WTC11 (cell line): ENCODE data around the gene KRT4. TPM values are rescaled to one million over a fixed set of nuclear protein-coding genes. Genes with fewer than 3 reads are reported as not detected.

Experiments used
- ATAC-seq: fragments of 200-7000 bp; cut with Tn5 transposase; 2 replicates; pipeline ENCODE4 v1.10.0; 2021; ENCODE audit warnings: mild to moderate bottlenecking, moderate library complexity
- CTCF ChIA-PET: fragments of 300-600 bp; sonication (Branson Sonifier 250); formaldehyde crosslinking; loops from one replicate; lab custom pipeline; 2021; ENCODE audit warnings: antibody characterized with exemption; lab: Charles Lee
- POLR2A ChIA-PET: fragments of 350-600 bp; sonication (Branson Sonifier 250); formaldehyde crosslinking; loops from one replicate; lab custom pipeline; 2021; ENCODE audit warnings: antibody characterized with exemption; lab: Charles Lee
- DNase-seq: peaks from one replicate; pipeline ENCODE4 v3.0.0; 2021; ENCODE audit warnings: low spot score
- H3K27ac Mint-ChIP-seq: 2 replicates; pipeline ENCODE4 v1.8.0; 2021; ENCODE audit warnings: mixed read lengths
- H3K27me3 Mint-ChIP-seq: 2 replicates; pipeline ENCODE4 v1.8.0; 2021; ENCODE audit warnings: low read depth, mild to moderate bottlenecking, moderate library complexity, mixed read lengths
- H3K36me3 Mint-ChIP-seq: 2 replicates; pipeline ENCODE4 v1.8.0; 2021; ENCODE audit warnings: mixed read lengths
- H3K4me1 Mint-ChIP-seq: 2 replicates; pipeline ENCODE4 v1.8.0; 2022; ENCODE audit warnings: mixed read lengths
- H3K4me3 Mint-ChIP-seq: 2 replicates; pipeline ENCODE4 v1.8.0; 2021; ENCODE audit warnings: mild to moderate bottlenecking, moderate library complexity, mixed read lengths
- H3K9me3 Mint-ChIP-seq: 2 replicates; pipeline ENCODE4 v1.8.0; 2021; ENCODE audit warnings: mixed read lengths
- CREB1 ChIP-seq: sonication (generic); formaldehyde crosslinking; IDR thresholded peaks from 2 replicates; pipeline ENCODE4 v1.8.0; 2023; ENCODE audit warnings: mild to moderate bottlenecking, missing genetic modification reagents
- FOXJ3 ChIP-seq: sonication (generic); formaldehyde crosslinking; IDR thresholded peaks from 2 replicates; pipeline ENCODE4 v1.9.0; 2021; ENCODE audit warnings: missing genetic modification reagents, mild to moderate bottlenecking, borderline replicate concordance
- IRF2 ChIP-seq: sonication (generic); formaldehyde crosslinking; IDR thresholded peaks from 2 replicates; pipeline ENCODE4 v1.8.0; 2022; ENCODE audit warnings: low read depth, missing genetic modification reagents, borderline replicate concordance
- NR2C2 ChIP-seq: sonication (generic); formaldehyde crosslinking; IDR thresholded peaks from 2 replicates; pipeline ENCODE4 v1.8.0; 2022; ENCODE audit warnings: mild to moderate bottlenecking, missing genetic modification reagents
- RELA ChIP-seq: sonication (generic); formaldehyde crosslinking; IDR thresholded peaks from 2 replicates; pipeline ENCODE4 v1.8.1; 2022; ENCODE audit warnings: missing genetic modification reagents, mild to moderate bottlenecking, borderline replicate concordance
- RORB ChIP-seq: fragments of 250-450 bp; sonication (Bioruptor Pico); IDR thresholded peaks from 2 replicates; pipeline ENCODE4 v1.9.0; 2021; ENCODE audit warnings: mild to moderate bottlenecking
- SMAD3 ChIP-seq: sonication (generic); formaldehyde crosslinking; IDR thresholded peaks from 2 replicates; pipeline ENCODE4 v1.8.0; 2022; ENCODE audit warnings: missing genetic modification reagents, mild to moderate bottlenecking, borderline replicate concordance
- ZNF263 ChIP-seq: sonication (generic); formaldehyde crosslinking; IDR thresholded peaks from 2 replicates; pipeline ENCODE4 v1.8.1; 2022; ENCODE audit warnings: low read depth, mild to moderate bottlenecking, moderate library complexity, missing genetic modification reagents
- ZNF416 ChIP-seq: fragments of 250-450 bp; sonication (Bioruptor Pico); IDR thresholded peaks from 2 replicates; pipeline ENCODE4 v1.9.0; 2021; ENCODE audit warnings: mild to moderate bottlenecking, inconsistent platforms
- total RNA-seq: library from RNA; stranded (reverse); gene quantifications from 3 replicates; pipeline ENCODE4 v1.2.3, GENCODE V29; 2021
- TF ChIP-seq, protein P1 (sequence below): sonication (generic); formaldehyde crosslinking; IDR thresholded peaks from 2 replicates; pipeline ENCODE4 v1.8.0; 2023; ENCODE audit warnings: mild to moderate bottlenecking, missing genetic modification reagents
- TF ChIP-seq, protein P2 (sequence below): sonication (generic); formaldehyde crosslinking; IDR thresholded peaks from 2 replicates; pipeline ENCODE4 v1.8.0; 2022; ENCODE audit warnings: missing genetic modification reagents
- TF ChIP-seq, protein P3 (sequence below): sonication (generic); formaldehyde crosslinking; IDR thresholded peaks from 2 replicates; pipeline ENCODE4 v1.8.1; 2023; ENCODE audit warnings: mild to moderate bottlenecking, missing genetic modification reagents, borderline replicate concordance
- TF ChIP-seq, protein P4 (sequence below): sonication (generic); formaldehyde crosslinking; conservative IDR thresholded peaks from 2 replicates; pipeline ENCODE4 v1.8.1; 2023; ENCODE audit warnings: mild to moderate bottlenecking, low read depth, missing genetic modification reagents, moderate library complexity
- TF ChIP-seq, protein P5 (sequence below): sonication (generic); formaldehyde crosslinking; IDR thresholded peaks from 2 replicates; pipeline ENCODE4 v1.8.0; 2022; ENCODE audit warnings: mild to moderate bottlenecking, missing genetic modification reagents

KRT4 gene
- total RNA-seq, 1 experiment from 2014 or later, result not detected

DNA sequence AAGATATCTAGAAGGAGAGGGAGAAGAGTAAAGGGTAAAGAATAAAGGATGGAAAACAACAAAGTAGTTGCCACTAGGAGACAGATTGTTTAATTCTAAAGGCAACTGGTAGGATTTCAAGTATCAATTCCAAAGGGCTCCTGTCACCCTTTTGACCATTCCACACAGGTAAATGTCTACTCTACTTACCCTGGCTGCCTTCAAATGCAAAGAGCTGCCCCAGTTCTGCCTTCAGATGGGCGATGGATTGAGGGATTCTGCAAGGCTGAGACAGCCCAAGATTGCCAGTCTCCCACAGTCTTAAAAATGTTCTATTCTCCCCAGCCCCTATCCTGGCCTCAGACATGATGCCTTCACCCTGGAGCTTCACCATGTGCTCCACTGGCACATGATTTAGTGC lies 48.2 kb downstream of the KRT4 start:
- H3K27me3 Mint-ChIP-seq, result peaks cover 15% of the 10 kb centered on the region
- no peak for DNase-seq
- peaks cover 12% of the 10 kb centered on the region for H3K36me3 Mint-ChIP-seq
- peaks cover under 1% of the 10 kb centered on the region for H3K9me3 Mint-ChIP-seq
- ChIA-PET CTCF (no interaction called here), POLR2A (no interaction called here)
- H3K4me1 Mint-ChIP-seq, result no peaks in the 10 kb centered on the region
- H3K4me3 Mint-ChIP-seq, result no peak overlapping the region
- no peak for TF ChIP-seq RORB (CRISPR knock-in tag)
- ATAC-seq, result no peak
- no peak overlapping the region for H3K27ac Mint-ChIP-seq

DNA sequence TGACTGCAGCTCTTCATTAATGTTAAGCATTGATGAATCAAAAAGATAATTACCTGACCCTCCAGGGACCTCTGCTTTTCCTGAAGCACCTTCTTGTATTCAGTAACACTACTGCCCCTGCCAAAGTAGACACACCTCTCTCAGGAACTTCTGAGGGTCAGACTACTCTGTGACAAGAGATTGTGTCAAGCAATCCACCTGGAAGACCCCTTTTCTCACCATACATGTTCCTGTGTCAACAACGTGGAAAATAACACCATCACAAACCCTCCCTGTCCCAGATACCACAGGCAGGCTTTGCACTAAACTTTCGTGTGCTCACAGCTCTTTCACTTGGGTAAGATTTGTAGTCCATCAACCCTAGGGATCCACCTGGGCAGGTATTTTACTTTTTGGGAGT lies 49.9 kb downstream of the KRT4 start:
- ChIA-PET POLR2A (no interaction called here), CTCF (no interaction called here)
- DNase-seq (no peak), ATAC-seq (no peak)
- Mint-ChIP-seq H3K27ac (no peak overlapping the region), H3K36me3 (peaks cover 18% of the 10 kb centered on the region), H3K27me3 (peaks cover 18% of the 10 kb centered on the region), H3K9me3 (no peaks in the 10 kb centered on the region; the same call in none of the 2 replicates), H3K4me3 (no peak overlapping the region), H3K4me1 (no peaks in the 10 kb centered on the region)
- no peak for TF ChIP-seq FOXJ3
- TF ChIP-seq ZNF263 (CRISPR knock-in tag), result no peak
- TF ChIP-seq, protein P1, sequence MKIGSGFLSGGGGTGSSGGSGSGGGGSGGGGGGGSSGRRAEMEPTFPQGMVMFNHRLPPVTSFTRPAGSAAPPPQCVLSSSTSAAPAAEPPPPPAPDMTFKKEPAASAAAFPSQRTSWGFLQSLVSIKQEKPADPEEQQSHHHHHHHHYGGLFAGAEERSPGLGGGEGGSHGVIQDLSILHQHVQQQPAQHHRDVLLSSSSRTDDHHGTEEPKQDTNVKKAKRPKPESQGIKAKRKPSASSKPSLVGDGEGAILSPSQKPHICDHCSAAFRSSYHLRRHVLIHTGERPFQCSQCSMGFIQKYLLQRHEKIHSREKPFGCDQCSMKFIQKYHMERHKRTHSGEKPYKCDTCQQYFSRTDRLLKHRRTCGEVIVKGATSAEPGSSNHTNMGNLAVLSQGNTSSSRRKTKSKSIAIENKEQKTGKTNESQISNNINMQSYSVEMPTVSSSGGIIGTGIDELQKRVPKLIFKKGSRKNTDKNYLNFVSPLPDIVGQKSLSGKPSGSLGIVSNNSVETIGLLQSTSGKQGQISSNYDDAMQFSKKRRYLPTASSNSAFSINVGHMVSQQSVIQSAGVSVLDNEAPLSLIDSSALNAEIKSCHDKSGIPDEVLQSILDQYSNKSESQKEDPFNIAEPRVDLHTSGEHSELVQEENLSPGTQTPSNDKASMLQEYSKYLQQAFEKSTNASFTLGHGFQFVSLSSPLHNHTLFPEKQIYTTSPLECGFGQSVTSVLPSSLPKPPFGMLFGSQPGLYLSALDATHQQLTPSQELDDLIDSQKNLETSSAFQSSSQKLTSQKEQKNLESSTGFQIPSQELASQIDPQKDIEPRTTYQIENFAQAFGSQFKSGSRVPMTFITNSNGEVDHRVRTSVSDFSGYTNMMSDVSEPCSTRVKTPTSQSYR (CRISPR knock-in tag), result no peak
- TF ChIP-seq NR2C2 (CRISPR knock-in tag), result no peak
- TF ChIP-seq, protein P2, sequence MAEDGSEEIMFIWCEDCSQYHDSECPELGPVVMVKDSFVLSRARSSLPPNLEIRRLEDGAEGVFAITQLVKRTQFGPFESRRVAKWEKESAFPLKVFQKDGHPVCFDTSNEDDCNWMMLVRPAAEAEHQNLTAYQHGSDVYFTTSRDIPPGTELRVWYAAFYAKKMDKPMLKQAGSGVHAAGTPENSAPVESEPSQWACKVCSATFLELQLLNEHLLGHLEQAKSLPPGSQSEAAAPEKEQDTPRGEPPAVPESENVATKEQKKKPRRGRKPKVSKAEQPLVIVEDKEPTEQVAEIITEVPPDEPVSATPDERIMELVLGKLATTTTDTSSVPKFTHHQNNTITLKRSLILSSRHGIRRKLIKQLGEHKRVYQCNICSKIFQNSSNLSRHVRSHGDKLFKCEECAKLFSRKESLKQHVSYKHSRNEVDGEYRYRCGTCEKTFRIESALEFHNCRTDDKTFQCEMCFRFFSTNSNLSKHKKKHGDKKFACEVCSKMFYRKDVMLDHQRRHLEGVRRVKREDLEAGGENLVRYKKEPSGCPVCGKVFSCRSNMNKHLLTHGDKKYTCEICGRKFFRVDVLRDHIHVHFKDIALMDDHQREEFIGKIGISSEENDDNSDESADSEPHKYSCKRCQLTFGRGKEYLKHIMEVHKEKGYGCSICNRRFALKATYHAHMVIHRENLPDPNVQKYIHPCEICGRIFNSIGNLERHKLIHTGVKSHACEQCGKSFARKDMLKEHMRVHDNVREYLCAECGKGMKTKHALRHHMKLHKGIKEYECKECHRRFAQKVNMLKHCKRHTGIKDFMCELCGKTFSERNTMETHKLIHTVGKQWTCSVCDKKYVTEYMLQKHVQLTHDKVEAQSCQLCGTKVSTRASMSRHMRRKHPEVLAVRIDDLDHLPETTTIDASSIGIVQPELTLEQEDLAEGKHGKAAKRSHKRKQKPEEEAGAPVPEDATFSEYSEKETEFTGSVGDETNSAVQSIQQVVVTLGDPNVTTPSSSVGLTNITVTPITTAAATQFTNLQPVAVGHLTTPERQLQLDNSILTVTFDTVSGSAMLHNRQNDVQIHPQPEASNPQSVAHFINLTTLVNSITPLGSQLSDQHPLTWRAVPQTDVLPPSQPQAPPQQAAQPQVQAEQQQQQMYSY, result no peak

DNA sequence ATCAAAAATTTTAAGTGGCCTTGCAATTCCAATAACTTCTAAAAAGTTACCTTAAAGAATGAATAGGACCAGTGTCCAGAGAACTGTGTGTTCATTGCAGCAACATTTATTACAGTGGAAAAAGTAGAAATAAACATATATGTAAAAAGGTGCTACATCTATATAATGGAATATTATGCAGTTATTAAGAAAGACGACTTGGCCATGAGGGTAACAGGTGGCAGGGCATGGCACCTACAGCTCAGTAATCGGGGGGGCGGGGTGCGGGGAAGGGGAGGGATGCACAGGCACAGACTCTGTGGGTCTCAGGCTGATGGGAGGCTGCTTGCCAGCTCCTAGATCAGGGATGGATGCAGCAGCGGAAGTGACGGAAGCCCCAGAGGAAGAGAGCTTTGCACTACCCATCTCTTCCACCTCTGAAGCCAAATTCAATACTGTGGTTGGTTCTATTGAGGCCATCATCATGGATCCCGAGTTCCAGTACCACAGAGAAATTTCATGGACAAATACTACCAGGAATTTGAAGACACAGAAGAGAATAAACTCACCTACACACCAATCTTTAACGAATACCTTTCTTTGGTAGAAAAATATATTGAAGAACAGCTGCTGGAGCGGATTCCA lies 50.8 kb downstream of the KRT4 start:
- ChIA-PET CTCF (no interaction called here), POLR2A (no interaction called here)
- Mint-ChIP-seq H3K4me3 (no peak overlapping the region), H3K27me3 (peaks cover 18% of the 10 kb centered on the region), H3K4me1 (no peaks in the 10 kb centered on the region), H3K36me3 (peaks cover 18% of the 10 kb centered on the region), H3K9me3 (no peaks in the 10 kb centered on the region; the same call in none of the 2 replicates), H3K27ac (no peak overlapping the region)
- DNase-seq (no peak), ATAC-seq (no peak)
- TF ChIP-seq, protein P3, sequence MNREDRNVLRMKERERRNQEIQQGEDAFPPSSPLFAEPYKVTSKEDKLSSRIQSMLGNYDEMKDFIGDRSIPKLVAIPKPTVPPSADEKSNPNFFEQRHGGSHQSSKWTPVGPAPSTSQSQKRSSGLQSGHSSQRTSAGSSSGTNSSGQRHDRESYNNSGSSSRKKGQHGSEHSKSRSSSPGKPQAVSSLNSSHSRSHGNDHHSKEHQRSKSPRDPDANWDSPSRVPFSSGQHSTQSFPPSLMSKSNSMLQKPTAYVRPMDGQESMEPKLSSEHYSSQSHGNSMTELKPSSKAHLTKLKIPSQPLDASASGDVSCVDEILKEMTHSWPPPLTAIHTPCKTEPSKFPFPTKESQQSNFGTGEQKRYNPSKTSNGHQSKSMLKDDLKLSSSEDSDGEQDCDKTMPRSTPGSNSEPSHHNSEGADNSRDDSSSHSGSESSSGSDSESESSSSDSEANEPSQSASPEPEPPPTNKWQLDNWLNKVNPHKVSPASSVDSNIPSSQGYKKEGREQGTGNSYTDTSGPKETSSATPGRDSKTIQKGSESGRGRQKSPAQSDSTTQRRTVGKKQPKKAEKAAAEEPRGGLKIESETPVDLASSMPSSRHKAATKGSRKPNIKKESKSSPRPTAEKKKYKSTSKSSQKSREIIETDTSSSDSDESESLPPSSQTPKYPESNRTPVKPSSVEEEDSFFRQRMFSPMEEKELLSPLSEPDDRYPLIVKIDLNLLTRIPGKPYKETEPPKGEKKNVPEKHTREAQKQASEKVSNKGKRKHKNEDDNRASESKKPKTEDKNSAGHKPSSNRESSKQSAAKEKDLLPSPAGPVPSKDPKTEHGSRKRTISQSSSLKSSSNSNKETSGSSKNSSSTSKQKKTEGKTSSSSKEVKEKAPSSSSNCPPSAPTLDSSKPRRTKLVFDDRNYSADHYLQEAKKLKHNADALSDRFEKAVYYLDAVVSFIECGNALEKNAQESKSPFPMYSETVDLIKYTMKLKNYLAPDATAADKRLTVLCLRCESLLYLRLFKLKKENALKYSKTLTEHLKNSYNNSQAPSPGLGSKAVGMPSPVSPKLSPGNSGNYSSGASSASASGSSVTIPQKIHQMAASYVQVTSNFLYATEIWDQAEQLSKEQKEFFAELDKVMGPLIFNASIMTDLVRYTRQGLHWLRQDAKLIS (CRISPR knock-in tag), result no peak
- TF ChIP-seq IRF2 (CRISPR knock-in tag), result no peak
- TF ChIP-seq SMAD3, result no peak
- TF ChIP-seq, protein P4, sequence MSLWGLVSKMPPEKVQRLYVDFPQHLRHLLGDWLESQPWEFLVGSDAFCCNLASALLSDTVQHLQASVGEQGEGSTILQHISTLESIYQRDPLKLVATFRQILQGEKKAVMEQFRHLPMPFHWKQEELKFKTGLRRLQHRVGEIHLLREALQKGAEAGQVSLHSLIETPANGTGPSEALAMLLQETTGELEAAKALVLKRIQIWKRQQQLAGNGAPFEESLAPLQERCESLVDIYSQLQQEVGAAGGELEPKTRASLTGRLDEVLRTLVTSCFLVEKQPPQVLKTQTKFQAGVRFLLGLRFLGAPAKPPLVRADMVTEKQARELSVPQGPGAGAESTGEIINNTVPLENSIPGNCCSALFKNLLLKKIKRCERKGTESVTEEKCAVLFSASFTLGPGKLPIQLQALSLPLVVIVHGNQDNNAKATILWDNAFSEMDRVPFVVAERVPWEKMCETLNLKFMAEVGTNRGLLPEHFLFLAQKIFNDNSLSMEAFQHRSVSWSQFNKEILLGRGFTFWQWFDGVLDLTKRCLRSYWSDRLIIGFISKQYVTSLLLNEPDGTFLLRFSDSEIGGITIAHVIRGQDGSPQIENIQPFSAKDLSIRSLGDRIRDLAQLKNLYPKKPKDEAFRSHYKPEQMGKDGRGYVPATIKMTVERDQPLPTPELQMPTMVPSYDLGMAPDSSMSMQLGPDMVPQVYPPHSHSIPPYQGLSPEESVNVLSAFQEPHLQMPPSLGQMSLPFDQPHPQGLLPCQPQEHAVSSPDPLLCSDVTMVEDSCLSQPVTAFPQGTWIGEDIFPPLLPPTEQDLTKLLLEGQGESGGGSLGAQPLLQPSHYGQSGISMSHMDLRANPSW (CRISPR knock-in tag), result no peak
- no peak for TF ChIP-seq CREB1 (CRISPR knock-in tag)
- TF ChIP-seq, protein P5, sequence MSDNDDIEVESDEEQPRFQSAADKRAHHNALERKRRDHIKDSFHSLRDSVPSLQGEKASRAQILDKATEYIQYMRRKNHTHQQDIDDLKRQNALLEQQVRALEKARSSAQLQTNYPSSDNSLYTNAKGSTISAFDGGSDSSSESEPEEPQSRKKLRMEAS (CRISPR knock-in tag), result no peak
- no peak for TF ChIP-seq RELA
- no peak for TF ChIP-seq ZNF416 (CRISPR knock-in tag)
